ENCODE data around the gene GPANK1. TPM values are rescaled to one million over a fixed set of nuclear protein-coding genes. Genes with fewer than 3 reads are reported as not detected.

Gene GPANK1
- total RNA-seq, 2 experiments from 2014 or later: 9.8 to 11.0 TPM

- Mint-ChIP-seq H3K27me3 (no peaks in the 10 kb centered on the region), H3K36me3 (ENCODE audit: low read depth) (peaks cover 32% of the 10 kb centered on the region), H3K27ac (no peak overlapping the region), H3K4me1 (ENCODE audit: low read depth) (peaks cover 19% of the 10 kb centered on the region), H3K4me3 (no peak overlapping the region), H3K9me3 (no peaks in the 10 kb centered on the region)
- DNase-seq (no peak), ATAC-seq (ENCODE audit: poor library complexity) (no peak)
- H3K27ac ChIP-seq (ENCODE audit: low read depth in 1 of 2, low read length in 2 of 2): no peak overlapping the region
- H3K27me3 ChIP-seq (ENCODE audit: control insufficient read depth in 1 of 2, insufficient read depth in 2 of 2, low read length in 2 of 2): no peaks in the 10 kb centered on the region
- no peak overlapping the region for H3K4me3 ChIP-seq (ENCODE audit: low read length)
- CTCF ChIA-PET: no interaction called here
- POLR2A ChIA-PET: no interaction called here
- peaks cover 19% of the 10 kb centered on the region for H3K4me1 ChIP-seq (ENCODE audit: insufficient read depth, low read length)
- H3K9me3 ChIP-seq (ENCODE audit: control insufficient read depth in 1 of 2, insufficient read depth in 1 of 2, low read length in 2 of 2): no peaks in the 10 kb centered on the region
- no peak for TF ChIP-seq CTCF (IDR thresholded peaks at IDR 0.05)
- H3K36me3 ChIP-seq (ENCODE audit: insufficient read depth, low read length): peaks cover 14% of the 10 kb centered on the region
- intact Hi-C loops (cut with DNase I, micrococcal nuclease): no loop called here
These were observed 12.1 kb upstream of the GPANK1 start for GRCh38 chr6:31676904-31677303.

GRCh38 chr6:31676322-31676903, 11.6 kb upstream of the GPANK1 start:
- Histone ChIP-seq H3K36me3 (ENCODE audit: insufficient read depth, low read length) (peaks cover 19% of the 10 kb centered on the region), H3K27ac (ENCODE audit: low read depth in 1 of 2, low read length in 2 of 2) (no peak overlapping the region), H3K4me1 (ENCODE audit: insufficient read depth, low read length) (peaks cover 15% of the 10 kb centered on the region), H3K9me3 (ENCODE audit: control insufficient read depth in 1 of 2, insufficient read depth in 1 of 2, low read length in 2 of 2) (no peaks in the 10 kb centered on the region), H3K4me3 (ENCODE audit: low read length) (no peak overlapping the region), H3K27me3 (ENCODE audit: control insufficient read depth in 1 of 2, insufficient read depth in 2 of 2, low read length in 2 of 2) (no peaks in the 10 kb centered on the region)
- Mint-ChIP-seq H3K27me3 (no peaks in the 10 kb centered on the region), H3K27ac (no peak overlapping the region), H3K4me3 (no peak overlapping the region), H3K36me3 (ENCODE audit: low read depth) (peaks cover 37% of the 10 kb centered on the region), H3K4me1 (ENCODE audit: low read depth) (peaks cover 16% of the 10 kb centered on the region), H3K9me3 (no peaks in the 10 kb centered on the region)
- ATAC-seq (ENCODE audit: poor library complexity) (no peak), DNase-seq (no peak)
- CTCF ChIA-PET: no interaction called here
- intact Hi-C loops (cut with DNase I, micrococcal nuclease): no loop called here
- TF ChIP-seq CTCF (IDR thresholded peaks at IDR 0.05): no peak
- POLR2A ChIA-PET: no interaction called here

- Histone ChIP-seq H3K36me3 (ENCODE audit: insufficient read depth, low read length) (peaks cover 65% of the 10 kb centered on the region), H3K27ac (ENCODE audit: low read depth in 1 of 2, low read length in 2 of 2) (no peak within 1 kb of the TSS), H3K4me1 (ENCODE audit: insufficient read depth, low read length) (peaks cover 30% of the 10 kb centered on the region), H3K9me3 (ENCODE audit: control insufficient read depth in 1 of 2, insufficient read depth in 1 of 2, low read length in 2 of 2) (no peaks in the 10 kb centered on the region), H3K4me3 (ENCODE audit: low read length) (no peak within 1 kb of the TSS), H3K27me3 (ENCODE audit: control insufficient read depth in 1 of 2, insufficient read depth in 2 of 2, low read length in 2 of 2) (no peaks in the 10 kb centered on the region)
- DNase-seq: no peak
- intact Hi-C loops (cut with DNase I, micrococcal nuclease): loop anchor here in 1 of 2 experiments (5.0 to 10.0 kb wide), 3 partner anchors 463 to 1535 kb away; partner anchors contain the start of genes FKBPL, GPSM3, HSD17B8 and PBX2
- Mint-ChIP-seq H3K4me1 (ENCODE audit: low read depth) (peaks cover 26% of the 10 kb centered on the region), H3K4me3 (peak within 1 kb of the TSS; percentile 56), H3K9me3 (no peaks in the 10 kb centered on the region), H3K27ac (peak within 1 kb of the TSS; percentile 67), H3K27me3 (no peaks in the 10 kb centered on the region), H3K36me3 (ENCODE audit: low read depth) (peaks cover 87% of the 10 kb centered on the region)
- TF ChIP-seq CTCF (IDR thresholded peaks at IDR 0.05): no peak
- POLR2A ChIA-PET: interaction anchor here (0.8 kb wide), 1 partner anchor 34 kb away, joined by 3 read pairs; the partner anchor contains the start of gene ABHD16A
- CTCF ChIA-PET: no interaction called here
- ATAC-seq (ENCODE audit: poor library complexity): no peak
These were observed 4.9 kb upstream of the GPANK1 start, which contains the start of gene LY6G5B for GRCh38 chr6:31669676-31670075. Gene LY6G5B (plus strand): TSS chr6:31669976. CDS start chr6:31670951, 975 bp downstream.

Data from CD4-positive, alpha-beta T cell (primary cell).